ENCODE data around the gene TBC1D24. TPM values are rescaled to one million over a fixed set of nuclear protein-coding genes. Genes with fewer than 3 reads are reported as not detected.

TBC1D24 gene
- total and polyA plus RNA-seq, 7 donors: 3.2 to 8.9 (median 6.0) TPM

DNA sequence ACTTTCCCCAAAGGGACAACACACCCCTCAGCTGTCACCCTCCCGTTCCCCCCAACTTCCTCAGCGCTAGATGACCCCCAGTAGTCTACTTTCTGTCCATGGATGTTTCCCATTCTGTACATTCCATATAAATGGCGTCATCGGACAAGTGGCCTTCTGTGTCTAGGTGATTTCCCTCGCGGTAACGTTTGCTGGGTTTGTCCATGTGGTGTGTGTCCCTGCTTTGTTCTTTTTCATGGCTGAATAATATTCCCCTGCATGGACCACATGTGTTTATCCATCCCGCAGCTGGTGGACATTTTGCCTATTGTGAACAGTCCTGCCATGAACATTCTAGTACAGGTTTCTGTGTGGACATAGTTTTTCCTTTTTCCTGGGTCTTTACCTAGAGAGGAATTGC lies 22.3 kb upstream of the TBC1D24 start:
- no peaks in the 10 kb centered on the region for H3K9me3 ChIP-seq
- no peaks in the 10 kb centered on the region for H3K4me1 ChIP-seq
- H3K27ac ChIP-seq: no peak overlapping the region
- no peak for ATAC-seq
- WGBS, 3 donors: 95 to 97% (median 97%) methylated on average over 8 of the region's 8 CpGs
- no peaks in the 10 kb centered on the region for H3K27me3 ChIP-seq (ENCODE audit: insufficient read depth in 3 of 3, low read length in 2 of 3)
- H3K4me3 ChIP-seq: no peak overlapping the region
- TF ChIP-seq, protein P1, sequence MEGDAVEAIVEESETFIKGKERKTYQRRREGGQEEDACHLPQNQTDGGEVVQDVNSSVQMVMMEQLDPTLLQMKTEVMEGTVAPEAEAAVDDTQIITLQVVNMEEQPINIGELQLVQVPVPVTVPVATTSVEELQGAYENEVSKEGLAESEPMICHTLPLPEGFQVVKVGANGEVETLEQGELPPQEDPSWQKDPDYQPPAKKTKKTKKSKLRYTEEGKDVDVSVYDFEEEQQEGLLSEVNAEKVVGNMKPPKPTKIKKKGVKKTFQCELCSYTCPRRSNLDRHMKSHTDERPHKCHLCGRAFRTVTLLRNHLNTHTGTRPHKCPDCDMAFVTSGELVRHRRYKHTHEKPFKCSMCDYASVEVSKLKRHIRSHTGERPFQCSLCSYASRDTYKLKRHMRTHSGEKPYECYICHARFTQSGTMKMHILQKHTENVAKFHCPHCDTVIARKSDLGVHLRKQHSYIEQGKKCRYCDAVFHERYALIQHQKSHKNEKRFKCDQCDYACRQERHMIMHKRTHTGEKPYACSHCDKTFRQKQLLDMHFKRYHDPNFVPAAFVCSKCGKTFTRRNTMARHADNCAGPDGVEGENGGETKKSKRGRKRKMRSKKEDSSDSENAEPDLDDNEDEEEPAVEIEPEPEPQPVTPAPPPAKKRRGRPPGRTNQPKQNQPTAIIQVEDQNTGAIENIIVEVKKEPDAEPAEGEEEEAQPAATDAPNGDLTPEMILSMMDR (IDR thresholded peaks at IDR 0.05): no peak
- no peak for DNase-seq
- H3K36me3 ChIP-seq (ENCODE audit: insufficient read depth in 1 of 2, low read depth in 1 of 2): peaks cover 0 to 14% of the 10 kb centered on the region in 2 donors
- intact Hi-C loops (cut with DNase I): no loop called here

GRCh38 chr16:2455081-2455845 lies 19.7 kb upstream of the TBC1D24 start:
- WGBS, 3 donors: 93 to 95% (median 94%) methylated on average over 28 of the region's 28 CpGs
- H3K4me1 ChIP-seq: peaks cover 5% of the 10 kb centered on the region
- intact Hi-C loops (cut with DNase I): no loop called here
- no peak for DNase-seq
- no peak overlapping the region for H3K4me3 ChIP-seq
- no peak for ATAC-seq
- H3K27ac ChIP-seq: no peak overlapping the region
- H3K27me3 ChIP-seq (ENCODE audit: insufficient read depth in 3 of 3, low read length in 2 of 3): no peaks in the 10 kb centered on the region
- no peaks in the 10 kb centered on the region for H3K9me3 ChIP-seq
- peaks cover 0 to 9% of the 10 kb centered on the region in 2 donors for H3K36me3 ChIP-seq (ENCODE audit: insufficient read depth in 1 of 2, low read depth in 1 of 2)
- TF ChIP-seq, protein P1 (IDR thresholded peaks at IDR 0.05): no peak

DNA sequence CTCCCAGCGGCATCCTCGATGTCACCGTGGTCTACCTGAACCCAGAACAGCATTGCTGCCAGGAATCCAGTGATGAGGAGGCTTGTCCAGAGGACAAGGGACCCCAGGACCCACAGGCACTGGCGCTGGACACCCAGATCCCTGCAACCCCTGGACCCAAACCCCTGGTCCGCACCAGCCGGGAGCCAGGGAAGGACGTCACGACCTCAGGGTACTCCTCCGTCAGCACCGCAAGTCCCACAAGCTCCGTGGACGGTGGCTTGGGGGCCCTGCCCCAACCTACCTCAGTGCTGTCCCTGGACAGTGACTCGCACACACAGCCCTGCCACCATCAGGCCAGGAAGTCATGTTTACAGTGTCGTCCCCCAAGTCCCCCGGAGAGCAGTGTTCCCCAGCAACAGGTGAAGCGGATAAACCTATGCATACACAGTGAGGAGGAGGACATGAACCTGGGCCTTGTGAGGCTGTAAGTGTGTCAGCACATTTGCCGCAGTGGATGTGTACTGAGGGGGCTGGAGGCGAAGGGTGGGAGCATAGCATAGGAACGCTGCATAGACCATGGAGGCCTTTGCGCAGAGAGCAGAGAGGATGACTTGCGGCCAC lies 18.3 kb upstream of the TBC1D24 start:
- no peak for DNase-seq
- intact Hi-C loops (cut with DNase I): no loop called here

GRCh38 chr16:2457267-2457666 lies 17.7 kb upstream of the TBC1D24 start:
- WGBS, 3 donors: 59 to 68% (median 68%) methylated on average over 13 of the region's 13 CpGs
- Histone ChIP-seq H3K27me3 (ENCODE audit: insufficient read depth in 3 of 3, low read length in 2 of 3) (no peaks in the 10 kb centered on the region), H3K27ac (no peak overlapping the region), H3K9me3 (no peaks in the 10 kb centered on the region), H3K4me1 (peaks cover 8% of the 10 kb centered on the region), H3K4me3 (no peak overlapping the region), H3K36me3 (ENCODE audit: insufficient read depth in 1 of 2, low read depth in 1 of 2) (peaks cover 0 to 9% of the 10 kb centered on the region in 2 donors)
- TF ChIP-seq, protein P1 (IDR thresholded peaks at IDR 0.05): no peak
- DNase-seq: no peak
- intact Hi-C loops (cut with DNase I): no loop called here
- no peak for ATAC-seq

More for the DNA sequence above, 18.3 kb upstream of the TBC1D24 start:
- no peaks in the 10 kb centered on the region for H3K9me3 ChIP-seq
- TF ChIP-seq, protein P1 (IDR thresholded peaks at IDR 0.05): no peak
- H3K27ac ChIP-seq: no peak overlapping the region
- ATAC-seq: no peak
- peaks cover 0 to 9% of the 10 kb centered on the region in 2 donors for H3K36me3 ChIP-seq (ENCODE audit: insufficient read depth in 1 of 2, low read depth in 1 of 2)
- peaks cover 8% of the 10 kb centered on the region for H3K4me1 ChIP-seq
- 93 to 95% (median 95%) methylated on average over 21 of the region's 21 CpGs for WGBS, 3 donors
- no peak overlapping the region for H3K4me3 ChIP-seq
- H3K27me3 ChIP-seq (ENCODE audit: insufficient read depth in 3 of 3, low read length in 2 of 3): no peaks in the 10 kb centered on the region
